ENCODE measurements around the gene TAL1.
"Not testable (repeated sequence)": the region's sequence is repeated elsewhere in the genome, so short reads cannot be mapped to it uniquely, and the experiment has no call there.

Gene TAL1

DNA sequence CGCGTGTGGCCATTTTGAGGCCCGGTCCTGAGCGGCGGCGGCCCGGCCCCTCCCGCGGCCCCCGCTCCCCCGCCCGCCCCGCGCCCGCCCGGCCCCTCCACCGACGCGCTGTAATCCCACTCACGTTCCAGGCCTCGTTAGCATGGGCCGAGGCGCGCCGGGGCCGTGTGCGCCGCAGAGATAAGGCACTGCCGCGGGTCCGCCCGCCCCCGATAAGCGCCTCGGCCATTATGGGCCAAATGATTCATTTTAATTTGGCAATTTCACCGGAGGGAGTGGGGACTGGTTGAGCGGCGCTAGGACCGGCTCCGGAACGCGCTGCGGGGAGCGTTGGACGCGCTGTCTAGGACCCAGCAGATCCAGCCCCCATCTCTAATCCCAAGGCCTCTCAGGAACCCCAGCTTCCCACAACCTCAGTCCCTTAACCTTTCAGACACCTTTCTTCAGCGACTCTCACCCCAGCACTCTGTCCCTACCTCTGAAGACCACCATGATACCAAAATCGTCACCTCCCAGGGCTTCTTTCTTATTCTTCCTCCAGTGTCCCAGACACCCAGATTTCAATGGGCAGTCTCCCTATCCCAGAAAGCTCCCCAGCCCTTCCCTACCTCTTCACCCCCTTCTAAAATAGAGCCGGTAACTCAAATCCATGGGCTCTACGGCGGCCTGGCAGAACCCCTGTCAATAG is at the start of gene TAL1:
Gene TAL1 (minus strand): TSS at position 39 of the 688 bp plus-strand sequence. CDS start 6,337 bp downstream, outside the sequence.
- no peak for DNase-seq (ENCODE audit: low spot score)

DNA sequence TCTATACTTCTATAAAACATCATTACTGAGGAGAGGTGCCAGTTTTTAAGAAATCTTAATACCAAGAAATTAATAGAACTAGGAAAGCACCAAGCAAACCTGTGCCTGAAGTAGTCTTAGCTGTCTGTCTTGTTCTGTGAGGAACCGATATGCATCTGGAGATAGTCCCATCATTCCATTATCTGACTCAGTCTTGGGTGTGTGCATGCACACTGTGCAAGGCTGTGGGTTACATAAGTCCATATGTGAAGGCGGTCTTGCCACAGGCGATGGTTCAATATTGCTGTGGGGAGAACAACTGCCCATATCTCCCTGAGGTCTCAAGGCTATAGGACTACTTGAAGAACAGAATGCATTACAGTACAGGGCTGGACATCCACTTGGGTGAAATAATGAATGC is 48.1 kb upstream of the TAL1 start:
- no peak for DNase-seq (ENCODE audit: low spot score)

DNA sequence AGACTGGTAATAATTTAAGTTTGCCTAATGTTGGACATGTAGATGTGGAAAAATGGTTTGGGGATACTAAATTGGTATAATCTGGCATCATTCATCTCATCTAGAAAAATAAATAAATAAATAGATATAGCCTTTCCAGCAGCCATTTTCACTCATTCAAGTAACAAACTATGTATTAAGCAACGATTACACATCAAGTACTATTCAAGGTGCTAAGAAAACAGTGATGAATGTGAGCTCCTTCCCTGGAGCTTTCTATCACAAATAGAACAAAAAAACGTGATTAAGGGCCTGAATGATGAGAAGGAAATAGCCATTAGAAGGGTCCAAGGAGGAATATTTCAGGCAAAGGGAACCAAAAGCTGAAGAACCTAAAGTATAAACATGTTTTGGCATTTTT is 44.8 kb upstream of the TAL1 start:
- DNase-seq (ENCODE audit: low spot score) = no peak

DNA sequence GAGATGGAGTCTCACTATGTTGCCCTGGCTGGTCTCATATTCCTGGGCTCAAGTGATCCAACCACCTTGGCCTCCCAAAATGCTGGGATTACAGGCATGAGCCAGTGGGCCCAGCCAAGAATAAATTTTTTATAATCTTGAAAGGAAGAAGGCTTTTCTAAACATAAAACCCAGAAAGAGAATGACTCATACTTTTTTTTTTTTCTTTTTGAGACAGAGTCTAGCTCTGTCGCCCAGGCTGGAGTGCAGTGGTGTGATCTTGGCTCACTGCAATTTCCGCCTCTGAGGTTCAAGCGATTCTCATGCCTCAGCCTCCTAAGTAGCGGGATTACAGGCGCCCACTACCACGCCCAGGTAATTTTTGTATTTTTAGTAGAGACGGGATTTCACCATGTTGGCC is 43.8 kb upstream of the TAL1 start:
- not testable (repeated sequence) for DNase-seq (ENCODE audit: low spot score)

DNA sequence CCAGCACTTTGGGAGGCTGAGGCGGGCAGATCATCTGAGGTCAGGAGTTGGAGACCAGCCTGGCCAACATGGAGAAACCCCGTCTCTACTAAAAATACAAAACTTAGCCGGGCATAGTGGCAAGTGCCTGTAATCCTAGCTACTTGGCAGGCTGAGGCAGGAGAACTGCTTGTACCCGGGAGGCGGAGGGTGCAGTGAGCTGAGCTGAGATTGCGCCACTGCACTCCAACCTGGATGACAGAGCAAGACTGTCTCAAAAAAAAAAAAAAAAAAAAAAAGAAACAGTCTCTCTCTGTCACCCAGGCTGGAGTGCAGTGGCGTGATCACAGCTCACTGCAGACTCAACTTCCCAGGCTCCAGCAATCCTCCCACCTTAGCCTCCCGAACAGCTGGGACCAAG is 33.5 kb upstream of the TAL1 start:
- not testable (repeated sequence) for DNase-seq (ENCODE audit: low spot score)

DNA sequence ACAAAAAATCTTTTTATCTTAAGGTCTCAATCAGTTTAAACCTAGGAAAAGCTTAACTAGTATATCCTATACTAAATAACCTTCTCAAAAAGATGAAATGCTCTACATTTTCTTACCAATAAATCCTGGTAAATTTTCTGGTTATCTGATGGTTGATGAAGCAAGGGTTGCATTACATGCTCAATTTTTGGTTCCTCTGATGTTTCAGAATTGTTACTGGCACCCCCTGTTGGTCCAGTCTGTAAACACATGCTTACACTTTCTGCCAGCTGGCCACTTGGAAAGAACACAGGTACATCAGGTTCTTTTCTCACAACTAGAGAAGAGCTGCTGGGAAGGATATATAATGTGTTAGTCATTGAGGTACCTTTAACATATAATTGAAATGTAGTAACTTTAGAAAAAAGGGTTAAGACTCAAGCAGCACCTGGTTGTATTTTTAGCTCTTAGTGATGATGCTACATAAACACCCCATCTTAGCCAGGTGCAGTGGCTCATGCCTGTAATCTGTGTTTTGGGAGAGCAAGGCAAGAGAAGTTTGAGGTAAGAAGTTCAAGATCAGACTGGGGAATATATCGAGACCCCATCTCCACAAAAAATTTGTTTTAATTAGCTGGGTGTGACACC is 30.9 kb upstream of the TAL1 start:
- peak; percentile 63 for DNase-seq (ENCODE audit: low spot score)

DNA sequence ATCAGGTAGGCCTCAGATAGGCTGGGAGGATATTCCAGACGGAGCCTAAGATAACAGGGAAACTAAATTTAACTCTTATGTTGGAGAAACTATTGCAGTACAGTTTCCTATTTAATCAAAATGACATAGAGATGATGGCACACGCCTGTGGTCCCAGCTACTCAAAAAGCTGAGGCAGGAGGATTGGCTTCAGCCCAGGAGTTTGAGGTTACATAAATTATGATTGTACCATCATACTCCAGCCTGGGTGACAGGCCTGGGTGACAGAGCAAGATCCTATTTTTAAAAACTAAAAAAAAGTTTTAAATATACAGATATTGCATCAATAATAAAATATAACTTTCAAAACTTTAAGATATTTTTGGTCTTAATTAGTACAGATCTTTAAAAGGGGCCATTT is 25.2 kb upstream of the TAL1 start:
- DNase-seq (ENCODE audit: low spot score) = no peak

DNA sequence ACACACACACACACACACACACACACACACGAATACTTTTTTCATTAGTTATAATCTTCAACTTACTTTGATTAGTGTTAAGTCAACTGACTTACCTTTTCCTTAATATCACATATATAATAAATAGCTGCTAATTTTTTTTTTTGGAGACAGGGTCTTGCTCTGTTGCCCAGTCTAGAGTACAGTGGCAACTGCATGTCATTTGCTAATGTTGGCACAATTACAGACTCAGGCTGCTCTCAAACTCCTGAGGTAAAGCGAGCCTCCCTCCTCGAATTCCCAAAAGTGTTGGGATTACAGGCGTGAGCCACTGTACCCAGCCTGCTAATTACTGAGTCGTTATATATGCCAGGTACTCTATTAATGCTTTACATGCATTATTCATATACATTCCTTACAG is 20.8 kb upstream of the TAL1 start:
- DNase-seq (ENCODE audit: low spot score) = no peak

DNA sequence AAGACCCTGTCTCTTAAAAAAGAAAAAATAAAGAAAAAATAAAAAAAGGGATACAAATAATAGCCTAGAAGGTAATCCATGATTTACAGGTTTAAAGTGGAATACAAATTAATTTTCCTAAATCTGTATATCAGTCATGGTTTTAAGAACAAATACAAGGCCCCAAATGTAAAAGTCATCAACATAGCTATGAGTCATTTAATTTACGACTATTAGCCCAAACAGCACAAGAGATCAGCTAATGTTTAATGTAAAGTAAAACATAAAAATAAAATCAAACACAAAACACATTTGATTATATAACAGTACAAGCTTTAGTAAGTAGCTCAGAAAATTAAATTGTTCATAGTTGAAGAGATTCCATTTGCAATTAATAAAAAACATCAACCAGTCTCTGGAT is 20.3 kb upstream of the TAL1 start:
- no peak for DNase-seq (ENCODE audit: low spot score)

DNA sequence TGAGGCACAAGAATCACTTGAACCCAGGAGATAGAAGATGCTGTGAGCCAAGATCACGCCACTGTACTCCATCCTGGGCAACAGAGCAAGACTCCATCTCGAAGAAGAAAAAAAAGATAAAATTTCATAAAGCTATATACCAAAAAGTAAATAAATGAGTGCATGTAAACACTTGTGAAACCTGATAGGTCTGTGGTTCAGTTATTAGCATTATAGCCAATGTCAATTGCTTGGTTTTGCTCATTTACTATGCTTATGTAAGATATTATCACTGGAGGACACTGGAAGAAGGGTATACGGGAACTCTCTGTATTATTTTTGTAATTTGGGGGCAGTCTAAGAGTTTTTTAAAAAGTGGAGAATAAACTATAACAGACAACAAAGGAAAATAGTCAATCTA is 17.7 kb upstream of the TAL1 start:
- no peak for DNase-seq (ENCODE audit: low spot score)

DNA sequence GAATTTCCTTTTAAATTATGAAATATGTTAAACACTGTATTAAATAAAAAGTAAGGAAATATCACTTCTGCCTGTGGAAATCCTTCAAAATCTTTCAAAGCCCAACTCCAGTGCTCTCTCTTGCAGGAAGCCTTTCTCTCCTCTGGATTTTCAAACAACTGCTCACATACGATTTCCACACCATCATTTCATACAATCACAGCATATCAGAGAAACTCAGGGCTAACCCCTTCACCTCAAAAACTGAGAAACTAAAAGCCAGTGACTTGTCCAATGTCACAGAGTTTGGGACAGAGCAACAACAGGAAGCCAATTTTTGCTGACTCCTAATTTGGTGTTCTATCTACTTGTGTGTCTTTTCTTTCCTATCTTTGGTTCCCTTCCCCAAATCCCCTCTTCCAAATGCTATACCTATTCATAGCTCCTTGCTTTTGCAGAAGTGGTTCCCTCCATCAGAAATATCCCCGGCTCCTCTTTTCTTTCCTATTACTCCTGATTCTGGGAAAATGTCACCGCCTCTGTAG is 12.4 kb upstream of the TAL1 start:
- DNase-seq (ENCODE audit: low spot score) = no peak

DNA sequence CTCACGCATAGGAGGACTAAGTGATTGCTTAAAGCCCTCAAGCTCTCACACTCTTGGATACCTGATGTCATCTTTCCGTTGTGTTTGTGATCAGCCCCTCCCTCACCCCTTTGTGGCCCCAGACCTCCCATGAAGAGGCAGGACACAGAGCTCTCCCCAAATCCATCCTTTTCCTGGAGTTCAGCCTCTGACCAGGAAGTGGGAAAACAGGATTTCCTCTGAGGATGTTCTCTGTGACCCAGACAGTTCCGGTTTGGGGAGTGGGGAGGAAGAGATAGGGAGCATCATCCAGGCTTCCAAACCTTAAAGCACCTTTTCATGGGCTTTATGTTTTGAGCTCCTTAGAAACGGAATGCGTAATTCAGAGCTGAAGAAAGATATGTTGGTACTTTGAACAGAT is 11.9 kb upstream of the TAL1 start:
- DNase-seq (ENCODE audit: low spot score) = no peak

DNA sequence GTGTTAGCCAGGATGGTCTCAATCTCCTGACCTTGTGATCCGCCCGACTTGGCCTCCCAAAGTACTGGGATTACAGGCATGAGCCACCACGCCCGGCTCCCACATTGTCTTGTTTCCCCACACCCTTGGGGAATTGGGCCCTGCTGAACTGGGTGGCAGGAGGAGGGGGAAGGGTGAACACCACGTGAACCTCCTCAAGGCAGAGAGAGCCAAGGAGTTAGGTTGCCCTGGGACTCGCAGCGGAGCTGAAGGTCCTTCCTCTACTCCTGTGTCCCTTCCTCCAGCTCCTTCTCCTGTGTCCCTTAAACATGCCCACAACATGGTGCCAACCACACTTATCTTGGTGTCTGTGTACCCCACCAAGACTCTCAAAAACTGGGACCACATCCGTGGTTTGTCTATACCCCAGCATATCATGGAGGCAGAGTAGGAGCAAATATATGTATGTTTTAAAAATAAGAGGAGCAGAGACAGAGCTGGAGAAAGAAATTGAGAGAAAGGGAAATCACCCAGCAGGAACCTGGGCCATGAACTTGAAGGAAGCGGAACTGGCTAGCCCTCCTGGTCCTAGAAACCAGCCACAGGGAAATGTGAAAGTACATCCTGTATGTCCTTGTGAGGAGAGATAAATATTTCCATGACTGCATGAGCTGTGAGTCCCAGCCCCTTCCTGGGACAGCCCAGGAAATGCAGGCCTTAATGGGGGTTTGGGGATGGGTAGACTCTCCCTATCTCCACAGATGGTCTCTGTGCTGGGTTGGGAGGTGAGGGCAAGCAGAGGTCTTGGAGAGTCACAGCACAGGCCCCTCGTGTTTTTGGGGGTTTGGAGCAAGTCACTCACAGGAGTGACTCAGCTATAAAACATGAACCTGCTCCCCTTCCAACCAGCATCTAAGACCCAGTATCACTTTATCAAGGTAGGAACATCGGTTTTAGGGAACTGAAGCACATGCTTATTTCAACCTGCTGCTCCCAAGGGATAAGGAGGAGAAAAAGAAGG is 9.4 kb upstream of the TAL1 start:
- peak; percentile 16 for DNase-seq (ENCODE audit: low spot score)

DNA sequence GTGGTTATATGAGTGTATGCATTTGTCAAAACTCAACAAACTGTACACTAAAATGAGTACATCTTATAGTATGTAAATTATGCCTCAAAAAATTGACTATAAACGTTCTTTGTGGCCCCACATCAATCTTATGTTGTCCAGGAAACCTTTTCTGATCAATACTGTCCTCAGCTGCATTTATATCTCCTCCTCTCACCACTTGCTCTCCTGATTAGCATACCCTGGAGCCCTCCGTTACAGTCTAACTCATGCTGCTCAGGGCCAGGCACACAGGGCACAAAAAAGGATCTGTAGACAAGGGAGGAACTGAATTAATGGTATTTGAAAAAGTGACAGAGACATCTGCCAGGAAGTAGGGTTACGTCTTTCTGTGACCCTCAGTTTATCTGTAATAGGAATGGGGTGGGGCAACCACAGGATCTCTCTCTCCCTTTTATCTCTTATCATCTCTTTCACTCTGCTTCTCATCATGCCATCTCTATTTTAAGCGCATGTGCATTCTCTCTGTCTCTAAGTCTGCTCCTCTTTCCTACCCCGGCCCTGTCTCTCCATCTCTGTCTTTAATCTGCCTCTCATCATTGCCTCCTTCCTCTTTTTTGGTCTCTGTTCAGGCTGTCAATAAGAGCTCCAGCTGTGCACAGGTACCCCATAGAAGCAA is 7.0 kb upstream of the TAL1 start:
- DNase-seq (ENCODE audit: low spot score) = no peak

DNA sequence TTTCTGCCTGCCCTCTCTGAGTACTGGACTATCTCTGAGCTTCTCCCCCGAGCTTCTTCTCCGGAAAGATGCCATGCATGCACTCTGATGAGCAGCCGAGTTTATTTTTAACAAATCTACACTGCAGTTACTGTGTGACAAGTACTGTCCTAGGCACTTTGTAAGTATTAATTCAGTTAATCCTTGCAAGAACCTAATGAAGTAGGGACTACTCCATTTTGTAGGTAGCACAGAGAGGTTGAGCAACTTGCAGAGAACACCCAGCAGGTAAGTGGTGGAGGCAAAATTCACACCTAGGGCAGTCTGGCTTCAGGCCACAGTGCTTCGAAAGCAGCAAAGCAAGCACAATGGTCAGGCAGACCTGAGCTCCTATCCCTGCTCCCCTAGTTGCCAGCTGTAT is 3.8 kb upstream of the TAL1 start:
- DNase-seq (ENCODE audit: low spot score) = no peak

DNA sequence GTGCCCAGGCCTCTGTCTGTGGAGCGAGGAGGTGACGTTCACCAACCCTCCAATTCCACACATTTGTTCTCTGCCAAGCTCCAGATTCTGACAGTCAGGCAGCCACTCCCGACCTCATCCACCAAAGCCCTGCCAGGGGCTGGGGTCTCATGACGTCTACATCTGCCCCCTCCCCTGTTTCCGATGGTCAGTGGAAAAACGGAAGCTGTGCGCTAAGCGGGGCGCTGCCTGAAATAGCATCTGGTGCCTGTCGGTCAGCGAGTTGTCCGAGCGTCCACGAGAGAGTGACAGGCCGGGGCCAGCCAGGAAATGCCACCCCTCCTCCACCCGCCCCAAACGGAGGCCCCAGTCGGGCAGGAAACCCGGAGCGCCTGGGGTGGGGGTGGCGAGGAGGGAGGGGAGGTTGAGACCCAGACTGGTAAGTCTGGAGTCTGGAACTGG is 3.2 kb upstream of the TAL1 start:
- DNase-seq (ENCODE audit: low spot score) = no peak

DNA sequence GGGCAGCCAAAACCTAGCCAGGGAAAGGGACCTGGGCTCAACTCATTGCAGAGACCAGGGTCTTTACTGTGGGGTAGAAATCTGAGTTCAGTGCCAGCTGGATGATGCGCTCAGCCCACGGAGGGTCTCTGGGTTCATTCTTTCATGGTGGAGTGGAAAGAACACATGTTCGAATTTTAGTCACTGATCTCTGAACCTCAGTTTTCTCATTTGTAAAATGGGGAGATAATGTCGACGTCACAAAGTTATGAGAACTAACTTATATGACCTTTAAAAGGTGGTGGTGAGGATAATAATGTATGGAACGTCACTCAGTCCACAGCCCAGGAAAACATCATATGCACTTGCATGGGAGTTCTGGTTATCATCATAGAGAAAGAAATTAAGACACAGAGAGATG is 1.2 kb upstream of the TAL1 start:
- no peak for DNase-seq (ENCODE audit: low spot score)

DNA sequence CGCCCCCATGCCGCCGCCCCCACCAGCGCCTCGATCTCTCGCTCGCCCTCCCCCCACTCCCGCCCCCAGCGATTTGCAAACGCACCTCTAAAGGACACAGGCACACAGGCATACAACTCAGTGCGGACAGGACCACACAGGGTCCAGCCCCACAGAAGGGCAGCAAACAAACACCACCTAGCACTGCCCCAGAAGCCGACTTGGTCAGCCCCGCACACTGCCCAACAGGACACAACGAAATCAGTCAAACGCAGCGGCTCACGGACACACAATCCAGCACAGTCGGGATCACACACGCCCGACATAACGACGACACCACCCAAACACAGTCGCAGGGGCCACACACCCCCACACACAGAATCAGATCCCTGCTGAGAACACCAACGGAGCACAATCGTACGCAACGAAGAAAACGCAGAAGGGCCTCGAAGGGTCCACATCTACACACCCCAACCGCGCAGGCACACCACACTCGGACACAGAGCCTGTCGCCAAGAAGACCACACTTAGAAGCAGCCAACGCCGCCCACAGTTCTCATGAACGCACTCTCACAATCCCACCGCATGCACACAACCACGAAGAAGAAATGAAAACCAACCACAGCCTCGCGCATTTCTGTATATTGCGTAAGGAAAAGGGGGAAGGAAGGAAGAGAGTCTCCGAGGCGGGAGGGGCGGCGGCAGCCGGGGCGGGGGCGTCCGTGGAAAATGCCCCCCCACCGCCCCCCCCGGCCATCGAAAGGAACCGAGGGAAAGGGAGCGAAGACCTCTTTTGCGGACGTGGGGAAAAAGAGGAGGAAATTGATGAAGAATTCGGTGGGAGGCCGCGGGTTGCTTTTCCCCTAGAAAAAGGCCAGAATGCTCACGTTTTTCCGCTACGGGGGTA is 481 bp downstream of the TAL1 start:
- peak; percentile 28 for DNase-seq (ENCODE audit: low spot score)

DNA sequence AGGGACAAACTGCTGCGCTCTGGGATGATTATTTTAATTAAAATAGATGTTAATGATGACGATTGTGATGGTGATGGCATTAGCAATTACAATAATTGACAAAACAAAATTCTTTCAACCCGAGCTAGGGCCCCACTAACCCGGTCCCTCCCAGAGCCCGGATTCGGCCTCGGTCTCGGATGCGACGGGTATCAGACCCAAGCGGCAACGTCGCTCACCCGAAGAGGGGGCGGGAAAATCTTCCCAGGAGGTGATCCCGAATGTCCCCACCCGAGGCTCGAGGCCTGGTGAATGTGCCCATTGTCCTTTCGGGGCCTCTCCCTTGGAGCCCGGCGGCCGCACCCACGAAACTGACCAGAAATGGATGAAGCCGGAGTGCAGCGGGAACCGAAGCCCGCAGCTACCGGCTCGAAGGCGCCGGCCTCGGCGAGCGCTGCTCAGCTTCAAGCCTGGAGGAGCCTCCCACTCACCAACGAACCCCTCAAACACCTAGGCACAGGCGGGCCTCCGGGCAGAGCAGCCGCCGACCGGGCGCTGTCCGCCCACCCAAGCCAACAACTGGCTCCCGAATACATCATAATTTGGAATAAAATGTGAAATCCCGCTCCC is 1.2 kb downstream of the TAL1 start:
- DNase-seq (ENCODE audit: low spot score) = no peak

DNA sequence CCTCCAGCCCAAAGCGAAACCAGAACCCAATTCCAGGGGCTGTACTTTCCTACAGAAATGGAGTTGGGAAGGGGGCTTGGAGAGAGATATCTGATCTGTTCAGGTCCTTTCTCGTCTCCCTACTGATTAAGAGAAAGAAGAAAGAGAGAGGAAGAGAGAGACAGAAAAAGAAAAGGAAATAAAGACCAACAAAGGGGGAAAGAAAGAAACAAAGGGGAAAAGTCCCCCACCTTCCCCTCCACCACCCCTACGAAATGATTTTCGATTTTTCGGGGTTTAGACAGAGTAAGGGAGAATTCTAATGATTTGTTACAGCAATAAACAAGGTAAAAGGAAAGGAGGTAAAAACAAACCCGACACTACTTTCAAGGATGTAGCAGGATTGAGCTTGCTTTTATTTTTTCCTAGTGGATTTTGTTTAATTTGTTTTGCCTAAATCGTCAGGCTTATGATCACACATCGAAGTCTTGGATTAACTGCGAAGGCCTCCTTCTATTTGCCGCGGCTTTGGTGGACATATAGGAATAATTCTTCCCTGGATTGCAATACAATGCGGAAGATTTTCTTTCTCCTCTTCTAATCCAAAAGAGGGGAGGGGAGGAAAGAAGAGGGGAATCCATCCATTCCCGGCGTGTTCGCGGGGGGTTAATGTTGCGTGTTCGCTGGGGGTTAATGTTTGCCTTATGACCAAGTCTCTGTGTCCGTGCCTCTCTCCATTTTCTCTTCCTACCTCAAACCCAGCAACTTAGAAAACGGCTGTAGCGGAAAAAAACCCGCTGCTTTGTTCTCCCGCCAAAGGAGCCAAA is 1.9 kb downstream of the TAL1 start:
- peak; percentile 13 for DNase-seq (ENCODE audit: low spot score)

Data from kidney tubule cell (primary cell).